Esophagus squamous epithelium (tissue), 4 donors: ENCODE results near the gene COX7B.

Source experiments
- POLR2A ChIP-seq, 4 donors: fragments of 450-650 bp; IDR thresholded peaks; one replicate each; pipeline ENCODE4 v1.6.1; 2017; ENCODE audit warnings: antibody characterized with exemption in 4 of 4, mild to moderate bottlenecking in 4 of 4, moderate library complexity in 3 of 4
- TF ChIP-seq, protein P1 (sequence below), 6 experiments: fragments of 450-650 bp in 4 of 6; fragments of 200-600 bp in 2 of 6; sonication (generic) in 2 of 6; IDR thresholded peaks; one replicate each; pipeline ENCODE4 v1.5.1; 2016 to 2019; ENCODE audit warnings: antibody characterized with exemption in 6 of 6, mild to moderate bottlenecking in 4 of 6, moderate library complexity in 4 of 6

DNA sequence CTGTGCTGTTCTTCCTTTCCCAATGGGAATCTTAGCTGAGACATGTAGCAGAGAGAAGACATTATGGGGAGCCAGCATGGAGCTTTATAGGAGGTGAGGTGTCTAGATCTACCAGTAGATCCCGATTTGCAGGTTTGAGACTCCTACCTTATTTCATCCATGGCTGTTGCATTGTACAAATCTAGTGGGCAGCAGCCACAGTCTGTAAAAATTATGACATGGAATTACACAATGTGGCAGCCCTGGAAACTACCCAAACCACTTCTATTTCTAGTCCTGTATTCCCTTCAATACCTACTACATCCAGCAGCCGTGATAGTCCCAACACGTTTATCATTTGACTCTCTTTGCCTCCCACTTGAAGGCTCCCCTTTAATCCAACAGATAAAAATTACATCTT is 19.3 kb downstream of the COX7B start:
- TF ChIP-seq, protein P1, sequence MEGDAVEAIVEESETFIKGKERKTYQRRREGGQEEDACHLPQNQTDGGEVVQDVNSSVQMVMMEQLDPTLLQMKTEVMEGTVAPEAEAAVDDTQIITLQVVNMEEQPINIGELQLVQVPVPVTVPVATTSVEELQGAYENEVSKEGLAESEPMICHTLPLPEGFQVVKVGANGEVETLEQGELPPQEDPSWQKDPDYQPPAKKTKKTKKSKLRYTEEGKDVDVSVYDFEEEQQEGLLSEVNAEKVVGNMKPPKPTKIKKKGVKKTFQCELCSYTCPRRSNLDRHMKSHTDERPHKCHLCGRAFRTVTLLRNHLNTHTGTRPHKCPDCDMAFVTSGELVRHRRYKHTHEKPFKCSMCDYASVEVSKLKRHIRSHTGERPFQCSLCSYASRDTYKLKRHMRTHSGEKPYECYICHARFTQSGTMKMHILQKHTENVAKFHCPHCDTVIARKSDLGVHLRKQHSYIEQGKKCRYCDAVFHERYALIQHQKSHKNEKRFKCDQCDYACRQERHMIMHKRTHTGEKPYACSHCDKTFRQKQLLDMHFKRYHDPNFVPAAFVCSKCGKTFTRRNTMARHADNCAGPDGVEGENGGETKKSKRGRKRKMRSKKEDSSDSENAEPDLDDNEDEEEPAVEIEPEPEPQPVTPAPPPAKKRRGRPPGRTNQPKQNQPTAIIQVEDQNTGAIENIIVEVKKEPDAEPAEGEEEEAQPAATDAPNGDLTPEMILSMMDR (IDR thresholded peaks at IDR 0.05), result peak in 1 of 6 experiments; percentile 5
- TF ChIP-seq POLR2A (IDR thresholded peaks at IDR 0.05), result no peak
